GM21447 (cell line): ENCODE results near the gene RBMS1.
A peak's percentile ranks its signal among the peaks of the same experiment; 100 is the strongest.

Source experiments
- ATAC-seq: cut with Tn5 transposase; IDR thresholded peaks from one replicate; pipeline ENCODE4 v1.9.1; 2021; ENCODE audit not compliant: unreplicated experiment

The RBMS1 gene

GRCh38 chr2:160310118-160310828, 183.3 kb downstream of the RBMS1 start:
- no peak for ATAC-seq

DNA sequence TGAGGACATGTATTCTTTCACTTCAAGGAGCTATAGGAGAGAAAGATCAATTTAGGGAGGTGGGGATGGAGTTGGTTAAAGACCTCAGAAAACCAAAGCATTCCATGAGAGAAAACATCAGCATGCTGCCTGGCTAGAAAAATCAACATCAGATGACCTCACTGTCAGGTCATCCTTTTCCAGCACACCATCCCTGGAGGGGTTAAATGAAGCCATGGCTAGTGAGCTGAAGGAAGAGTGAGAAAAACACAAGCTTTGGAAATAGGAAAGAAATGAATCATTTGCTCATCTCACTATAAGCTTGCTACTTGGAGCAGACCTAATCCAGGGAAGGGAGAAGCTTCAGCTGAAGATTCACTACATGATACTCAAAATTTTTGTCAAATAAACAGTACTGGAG, 184.0 kb downstream of the RBMS1 start:
- no peak for ATAC-seq

DNA sequence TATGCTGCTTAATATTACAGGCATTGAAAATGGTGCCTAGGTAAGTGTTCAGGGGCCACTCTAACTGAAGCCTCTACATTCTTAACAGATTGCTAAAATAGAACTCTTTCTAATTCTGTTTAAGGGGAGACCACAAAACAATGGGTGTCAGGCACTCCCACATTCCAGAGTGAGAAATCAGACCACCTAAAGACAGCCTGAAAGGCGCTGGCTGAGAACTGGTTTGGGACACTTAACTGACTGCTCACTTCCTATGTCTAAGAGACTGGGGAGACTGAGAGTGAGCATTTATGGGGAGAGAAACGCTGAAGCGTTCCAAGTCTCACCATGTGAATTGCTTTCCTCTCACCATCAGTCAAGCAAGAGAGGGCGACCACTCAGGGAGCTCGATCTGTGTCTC, 184.7 kb downstream of the RBMS1 start:
- no peak for ATAC-seq

- no peak for ATAC-seq
Measured at GRCh38 chr2:160308476-160308875, 185.1 kb downstream of the RBMS1 start.

GRCh38 chr2:160306985-160307384, 186.6 kb downstream of the RBMS1 start:
- no peak for ATAC-seq

GRCh38 chr2:160305081-160305750, 188.4 kb downstream of the RBMS1 start:
- no peak for ATAC-seq

DNA sequence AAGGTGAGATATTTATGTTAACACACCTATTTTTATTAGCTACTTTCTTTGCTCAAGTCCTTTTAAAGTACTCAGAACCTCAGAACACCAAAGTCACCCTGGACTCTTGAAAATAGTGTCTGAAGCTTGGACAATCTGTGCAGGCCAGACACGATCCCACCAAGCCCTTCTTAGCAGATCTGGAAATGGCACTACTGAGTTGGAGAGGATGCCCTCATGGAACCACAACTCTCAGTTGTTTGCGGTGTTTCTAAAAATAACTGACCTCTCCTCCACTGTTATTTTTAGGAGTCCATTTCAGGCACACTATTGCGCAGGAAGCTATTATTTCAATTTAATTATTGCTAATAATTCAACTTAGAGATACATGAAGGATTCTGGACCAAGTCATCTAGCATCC, 190.1 kb downstream of the RBMS1 start:
- no peak for ATAC-seq

DNA sequence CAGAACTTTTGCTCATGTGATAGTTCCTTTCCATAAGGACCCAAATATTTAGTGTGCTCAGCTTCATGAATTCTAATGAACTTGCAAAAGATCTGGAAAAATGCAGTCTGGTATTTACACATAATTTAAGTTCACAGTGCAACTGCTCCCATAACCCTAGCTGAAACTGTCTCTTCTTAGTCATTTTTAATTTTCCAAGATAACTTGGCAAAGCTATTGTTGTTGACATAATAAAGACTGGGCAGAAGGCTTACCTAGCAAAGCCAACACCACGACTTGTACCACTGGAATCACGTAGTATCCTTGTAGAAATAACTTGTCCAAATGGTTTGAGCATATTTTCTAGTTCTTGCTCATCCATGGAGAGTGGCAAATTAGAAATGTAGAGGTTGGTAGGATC, 190.5 kb downstream of the RBMS1 start:
- no peak for ATAC-seq

- no peak for ATAC-seq
Measured at GRCh38 chr2:160301420-160301819, 192.2 kb downstream of the RBMS1 start.

DNA sequence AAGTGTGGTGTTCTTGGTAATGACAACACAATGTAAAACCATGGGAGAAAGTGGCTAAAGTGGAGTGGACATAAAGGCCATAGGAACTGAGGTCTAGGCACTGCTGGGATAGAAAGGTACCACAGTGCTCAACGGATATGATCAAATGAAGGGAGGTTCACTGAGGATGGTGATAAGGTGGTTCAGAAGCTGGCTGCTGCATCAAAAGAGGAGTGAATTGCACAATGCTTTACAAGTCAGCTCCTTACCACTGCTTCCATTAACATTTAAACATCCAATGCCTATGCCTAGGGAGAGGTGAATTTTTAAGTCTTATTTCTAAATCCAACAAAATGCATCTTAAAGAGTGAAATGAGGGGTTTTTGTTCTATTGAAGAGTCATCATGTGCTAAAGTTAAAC, 193.4 kb downstream of the RBMS1 start:
- no peak for ATAC-seq

DNA sequence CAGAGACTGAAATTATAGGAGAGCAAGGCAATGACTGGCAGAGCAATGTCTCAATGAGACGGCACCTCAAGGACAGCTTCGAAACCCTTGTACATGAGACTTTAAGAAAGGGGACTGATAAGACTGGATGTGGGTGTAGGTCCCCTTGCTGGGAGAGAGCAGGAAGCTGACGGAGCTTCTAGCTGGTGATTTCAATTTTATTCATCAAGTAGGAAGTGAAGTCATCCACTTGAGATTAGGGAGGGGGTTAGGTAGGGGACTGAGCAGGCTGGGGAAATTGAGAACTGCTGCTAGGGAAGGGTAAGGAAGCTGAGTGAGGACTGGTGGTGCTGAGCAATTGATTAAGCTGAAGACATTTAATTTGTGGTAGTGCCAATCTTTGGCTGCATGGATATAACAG, 194.1 kb downstream of the RBMS1 start:
- ATAC-seq: no peak

DNA sequence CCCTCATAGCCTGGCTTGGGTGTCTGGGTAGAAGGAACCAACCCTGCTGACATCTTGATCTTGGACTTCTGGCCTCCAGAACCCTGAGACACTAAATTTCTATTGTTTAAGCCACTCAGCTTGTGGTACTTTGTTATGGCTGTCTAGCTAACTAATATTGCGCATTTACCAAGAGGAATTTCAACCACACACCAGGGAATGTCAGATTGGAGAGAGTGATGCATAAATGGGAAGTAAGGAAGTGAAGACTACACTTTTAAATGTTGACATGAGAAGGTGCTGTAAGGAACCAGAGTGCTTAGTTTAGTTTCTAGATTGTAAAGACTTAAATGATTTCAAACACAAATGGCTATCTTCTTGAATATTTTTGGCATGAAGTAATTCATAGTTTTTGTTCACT, 194.6 kb downstream of the RBMS1 start:
- ATAC-seq: no peak

DNA sequence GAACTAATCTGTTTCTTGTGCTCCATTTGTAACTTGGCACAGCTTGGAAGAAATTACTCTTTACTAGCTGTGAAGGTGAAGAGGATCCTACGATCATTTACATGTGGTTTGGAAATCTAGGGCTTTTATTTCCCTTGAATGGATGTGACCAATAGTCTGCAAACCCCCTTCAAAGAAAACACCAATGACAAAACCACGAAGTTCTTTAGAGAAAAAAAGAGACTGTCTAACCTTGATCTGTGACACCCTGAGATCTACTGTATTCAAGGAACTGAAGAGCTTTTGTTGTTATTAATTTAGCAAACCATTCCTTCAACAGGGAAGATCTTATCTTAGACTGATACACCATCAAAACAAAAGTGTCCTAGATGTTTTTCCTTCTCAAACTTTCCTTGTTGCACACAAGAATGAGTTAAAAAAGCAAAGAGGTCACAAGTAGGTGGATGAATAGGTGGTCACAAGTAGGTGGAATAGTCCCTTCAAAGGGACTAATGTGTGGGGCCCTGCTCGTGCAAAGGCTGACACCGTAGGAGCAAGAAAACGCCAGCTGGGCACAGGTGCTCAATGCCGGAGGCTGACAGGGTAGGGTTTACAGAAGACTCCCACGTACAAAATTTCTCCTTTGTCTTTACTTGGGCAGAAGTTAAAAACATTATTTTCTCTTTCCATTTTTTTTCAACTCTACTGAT, 197.9 kb downstream of the RBMS1 start:
- ATAC-seq: no peak

- ATAC-seq: no peak
Measured at GRCh38 chr2:160294889-160295288, 198.7 kb downstream of the RBMS1 start.

- peak; percentile 86 for ATAC-seq
Measured at GRCh38 chr2:160294339-160294803, 199.2 kb downstream of the RBMS1 start.

DNA sequence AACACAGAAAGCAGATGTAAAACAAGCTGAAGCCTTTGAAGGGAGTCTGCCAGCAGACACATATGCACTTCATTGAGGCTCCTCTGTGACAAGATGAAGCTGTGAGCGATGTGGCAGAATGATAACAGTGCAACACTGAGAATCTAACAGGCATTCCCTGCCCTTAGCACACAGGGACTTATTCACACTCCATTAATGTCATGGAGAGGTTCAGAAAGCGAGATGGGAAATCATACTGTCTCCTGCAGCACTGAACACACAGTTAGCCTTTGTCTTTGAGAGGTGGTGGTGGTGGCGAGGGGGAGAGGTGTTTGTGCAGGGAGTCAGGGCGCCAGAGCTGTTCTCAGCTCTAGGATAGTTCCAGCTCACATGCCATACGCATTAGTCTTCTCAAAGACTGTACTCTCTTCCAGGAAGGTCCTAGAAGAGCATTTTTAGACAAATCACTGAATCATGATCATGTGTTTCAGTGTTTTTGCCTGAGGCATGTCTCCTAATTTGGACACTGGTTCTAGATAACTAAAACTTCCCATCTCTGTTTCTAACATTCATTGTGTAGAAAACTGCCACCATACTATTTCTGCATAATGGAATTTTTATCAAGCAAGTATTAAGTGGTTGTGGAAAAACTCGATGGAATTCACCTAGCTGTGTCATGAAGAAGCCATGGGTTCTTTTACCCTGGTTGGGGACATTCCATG, 200.1 kb downstream of the RBMS1 start:
- ATAC-seq: no peak

DNA sequence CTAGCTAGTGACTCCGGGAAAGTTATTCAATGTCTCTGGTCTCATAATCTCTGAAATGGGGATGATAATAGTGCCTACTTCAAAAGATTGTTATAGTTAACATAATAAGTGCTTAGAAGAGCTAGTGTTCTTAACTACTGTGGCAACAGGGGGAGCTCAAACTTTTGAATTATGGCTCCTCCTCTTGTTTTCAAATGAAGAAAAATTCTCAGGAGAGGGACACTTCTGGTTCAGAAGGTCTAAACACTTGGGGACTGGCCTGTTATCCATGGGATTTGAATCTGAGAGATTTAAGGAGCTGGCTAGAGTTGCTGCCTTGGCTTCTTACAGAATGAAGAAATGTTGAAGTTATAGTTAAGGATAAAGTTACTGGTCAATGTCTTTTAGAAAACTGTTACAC, 201.4 kb downstream of the RBMS1 start:
- no peak for ATAC-seq

DNA sequence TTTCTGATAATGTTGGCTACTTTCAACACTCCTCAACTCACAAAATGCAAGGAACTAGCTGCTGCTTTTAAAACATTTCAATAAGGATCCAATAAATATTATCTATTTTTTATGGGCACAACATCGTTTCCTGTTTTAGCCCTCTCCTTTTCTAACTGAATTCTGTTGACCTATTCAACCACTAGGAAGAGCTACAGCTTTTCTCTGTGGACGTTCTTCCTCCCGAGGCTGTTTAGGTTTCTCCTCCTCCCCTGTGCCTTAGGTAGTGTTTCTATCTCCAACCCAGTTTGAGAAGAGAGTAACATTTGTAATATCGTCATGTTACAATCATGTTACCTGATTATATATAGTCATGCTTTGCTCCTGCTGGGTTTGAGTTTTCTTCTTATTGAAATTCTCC, 202.2 kb downstream of the RBMS1 start:
- no peak for ATAC-seq

GRCh38 chr2:160290598-160290997, 203.0 kb downstream of the RBMS1 start:
- ATAC-seq: no peak

DNA sequence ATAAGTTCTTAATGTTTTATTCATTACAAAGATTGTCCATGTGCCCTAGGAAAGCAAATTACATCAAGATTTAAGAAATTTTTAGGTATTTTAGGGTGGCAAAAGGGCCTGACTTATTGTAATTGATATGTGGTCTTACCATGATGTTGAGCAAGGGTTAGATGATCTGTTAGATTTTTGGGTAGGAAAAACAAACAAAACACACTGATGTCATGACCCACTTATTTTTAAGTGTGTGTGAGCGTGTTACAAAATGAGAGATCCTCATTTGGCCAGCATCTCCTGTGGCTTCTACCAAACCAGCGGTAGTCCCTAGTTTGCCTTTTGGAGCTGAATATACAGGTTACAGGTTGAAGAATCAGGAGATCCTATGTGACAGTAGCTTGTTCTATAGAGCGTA, 203.8 kb downstream of the RBMS1 start:
- ATAC-seq: no peak

DNA sequence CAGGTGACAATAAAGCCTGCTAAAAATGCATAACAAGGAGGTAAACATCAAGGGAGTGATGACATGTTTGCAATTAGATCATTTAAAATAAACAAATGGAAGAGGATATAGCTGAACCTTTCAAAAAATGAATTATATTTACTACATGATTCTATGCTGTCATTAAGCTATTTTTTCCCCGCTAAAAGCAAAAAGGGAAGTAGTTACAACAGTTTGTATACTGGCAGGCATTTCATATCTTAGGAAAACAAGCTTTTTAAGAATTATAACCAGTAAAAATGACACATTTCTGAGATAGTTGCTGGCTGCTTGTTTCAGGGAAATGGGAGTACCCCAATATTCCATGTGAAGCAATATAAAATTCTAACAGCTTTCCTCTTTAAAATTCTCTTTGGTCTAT, 204.5 kb downstream of the RBMS1 start:
- ATAC-seq: no peak

DNA sequence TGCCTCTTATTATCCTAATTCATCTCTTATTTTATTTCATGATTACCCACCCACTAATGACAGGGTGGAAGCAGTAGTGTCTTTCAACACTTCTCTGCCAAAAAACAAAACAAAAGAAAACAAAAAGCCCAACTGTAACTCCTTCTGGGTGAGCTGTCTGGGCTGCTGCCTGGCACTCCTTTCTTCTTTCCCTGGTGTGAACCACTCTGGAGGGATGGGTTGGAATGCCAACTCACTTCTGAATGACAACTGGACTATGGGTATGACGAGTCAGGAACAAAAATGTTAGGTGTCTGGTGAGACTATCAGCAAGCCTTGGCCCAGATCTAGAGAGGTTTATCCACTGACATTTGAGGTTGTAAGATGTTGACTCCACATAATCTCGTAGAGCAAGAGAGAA, 205.3 kb downstream of the RBMS1 start:
- no peak for ATAC-seq
